Measurements from ENCODE around the gene KIF3C. TPM values are rescaled to one million over a fixed set of nuclear protein-coding genes. Genes with fewer than 3 reads are reported as not detected.
"Not testable (repeated sequence)": the region's sequence is repeated elsewhere in the genome, so short reads cannot be mapped to it uniquely, and the experiment has no call there.

Gene KIF3C
- 10 to 100 TPM in 1 of 6 donors, 1 to 10 TPM in 5; 2.4 to 15.7 (median 4.4) TPM for total RNA-seq

GRCh38 chr2:25982273-25982967, at the start of gene KIF3C:
KIF3C (minus strand) TSS chr2:25982497; CDS start chr2:25981917, 580 bp downstream.
- WGBS, 2 donors = 2 to 7% methylated on average over 2 to 19 of the region's 58 CpGs
- Histone ChIP-seq H3K4me1 (peaks cover 5 to 19% (median 11%) of the 10 kb centered on the region in 4 donors), H3K9me3 (no peaks in the 10 kb centered on the region), H3K27me3 (no peaks in the 10 kb centered on the region), H3K4me3 (peak within 1 kb of the TSS; percentile 62 to 88 (median 82)), H3K36me3 (no peaks in the 10 kb centered on the region), H3K27ac (peak within 1 kb of the TSS in 3 of 4 donors; percentile 6 to 80 (median 61))
- TF ChIP-seq POLR2A (IDR thresholded peaks at IDR 0.05) (no peak), EP300 (IDR thresholded peaks at IDR 0.05) (no peak), POLR2AphosphoS5 (IDR thresholded peaks at IDR 0.05) (peak in 1 of 2 donors; percentile 4), CTCF (IDR thresholded peaks at IDR 0.05) (no peak)
- DNase-seq (peak; percentile 69 to 92), ATAC-seq (ENCODE audit: low FRiP score in 2 of 2) (peak; percentile 39 to 92)

DNA sequence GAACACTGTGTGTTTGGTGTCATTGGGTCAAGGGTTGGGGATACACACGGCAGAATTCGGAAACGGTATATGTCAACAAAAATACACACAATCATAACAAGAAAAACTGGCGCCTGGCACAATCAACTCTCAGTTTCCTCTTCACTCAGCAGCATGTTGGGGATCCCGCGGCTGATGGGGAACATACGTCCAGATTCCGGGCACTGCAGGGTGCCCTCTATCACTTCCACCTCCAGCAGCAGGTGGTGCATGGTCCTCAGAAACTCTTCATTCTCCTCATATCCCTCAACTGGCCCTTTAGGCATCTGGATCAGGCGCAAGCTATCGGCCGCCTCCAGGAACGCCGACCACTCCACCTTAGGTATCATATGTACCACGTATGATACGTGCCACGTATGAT, 45.8 kb upstream of the KIF3C start:
- not testable (repeated sequence) for H3K4me3 ChIP-seq; ATAC-seq (ENCODE audit: low FRiP score in 2 of 2); H3K36me3 ChIP-seq; H3K27me3 ChIP-seq; H3K9me3 ChIP-seq; H3K4me1 ChIP-seq; H3K27ac ChIP-seq; DNase-seq
- WGBS, 2 donors = 85 to 87% methylated on average over 10 to 16 of the region's 16 CpGs

DNA sequence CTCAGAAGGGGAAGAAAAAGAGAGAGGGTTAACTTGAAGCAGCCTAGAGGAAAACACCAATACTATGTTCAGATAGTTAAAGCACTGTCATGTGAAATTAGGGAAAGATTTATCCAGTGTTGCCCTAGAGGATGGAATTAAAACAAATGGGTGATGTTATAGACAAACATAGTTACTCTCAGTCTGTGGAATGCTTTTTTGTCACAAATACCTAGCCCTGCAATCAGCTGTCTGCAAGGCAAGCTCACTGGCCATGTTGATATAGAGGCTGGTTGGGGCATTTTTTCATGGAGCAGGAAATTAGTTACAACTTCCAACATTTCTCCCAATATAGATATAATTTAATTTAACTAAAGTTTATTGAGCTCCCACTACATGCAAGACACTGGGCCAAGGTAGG, 43.2 kb upstream of the KIF3C start:
- Histone ChIP-seq H3K4me3 (no peak overlapping the region), H3K36me3 (no peaks in the 10 kb centered on the region), H3K4me1 (peaks cover 0 to 2% (median under 1%) of the 10 kb centered on the region in 4 donors), H3K27ac (no peak overlapping the region), H3K27me3 (no peaks in the 10 kb centered on the region), H3K9me3 (no peaks in the 10 kb centered on the region)
- no peak for ATAC-seq (ENCODE audit: low FRiP score in 2 of 2)
- DNase-seq = no peak
- no peak for TF ChIP-seq POLR2AphosphoS5 (IDR thresholded peaks at IDR 0.05)
- no peak for TF ChIP-seq CTCF (IDR thresholded peaks at IDR 0.05)
- no peak for TF ChIP-seq POLR2A (IDR thresholded peaks at IDR 0.05)
- no peak for TF ChIP-seq EP300 (IDR thresholded peaks at IDR 0.05)

- DNase-seq = no peak
- TF ChIP-seq POLR2AphosphoS5 (IDR thresholded peaks at IDR 0.05) (no peak), POLR2A (IDR thresholded peaks at IDR 0.05) (no peak), EP300 (IDR thresholded peaks at IDR 0.05) (no peak), CTCF (IDR thresholded peaks at IDR 0.05) (no peak)
- WGBS, 2 donors = 95 to 96% methylated on average over 2 of the region's 2 CpGs
- no peak for ATAC-seq (ENCODE audit: low FRiP score in 2 of 2)
- Histone ChIP-seq H3K4me3 (no peak overlapping the region), H3K27ac (no peak overlapping the region), H3K9me3 (no peaks in the 10 kb centered on the region), H3K27me3 (no peaks in the 10 kb centered on the region), H3K36me3 (no peaks in the 10 kb centered on the region), H3K4me1 (peaks cover 0 to 4% (median 2%) of the 10 kb centered on the region in 4 donors)
Measured at GRCh38 chr2:26024260-26024659, 42.0 kb upstream of the KIF3C start.

GRCh38 chr2:26020231-26020640, 37.9 kb upstream of the KIF3C start:
- Histone ChIP-seq H3K4me1 (peaks cover 8 to 18% (median 13%) of the 10 kb centered on the region in 4 donors), H3K9me3 (no peaks in the 10 kb centered on the region), H3K27ac (no peak overlapping the region), H3K36me3 (no peaks in the 10 kb centered on the region), H3K27me3 (no peaks in the 10 kb centered on the region), H3K4me3 (no peak overlapping the region)
- WGBS, 2 donors = 68 to 73% methylated on average over 4 of the region's 4 CpGs
- no peak for ATAC-seq (ENCODE audit: low FRiP score in 2 of 2)
- TF ChIP-seq EP300 (IDR thresholded peaks at IDR 0.05) = no peak
- no peak for TF ChIP-seq POLR2AphosphoS5 (IDR thresholded peaks at IDR 0.05)
- no peak for DNase-seq
